H9 (cell line): Measurements from ENCODE around the gene OR51E1. TPM values are rescaled to one million over a fixed set of nuclear protein-coding genes. Genes with fewer than 3 reads are reported as not detected.

Experiments used
- DNase-seq: peaks from one replicate; pipeline ENCODE4 v3.0.0-alpha.2; 2017
- H2AFZ ChIP-seq: one replicate; pipeline ENCODE4 v1.6.1; 2013; ENCODE audit warnings: mild to moderate bottlenecking, low read length, control low read depth, moderate library complexity
- H2AK5ac ChIP-seq: 2 replicates; pipeline ENCODE4 v1.6.1; 2013; ENCODE audit warnings: low read length, control low read depth, mixed read lengths; ENCODE audit not compliant: insufficient read length
- H2BK120ac ChIP-seq: one replicate; pipeline ENCODE4 v1.6.1; 2013; ENCODE audit warnings: low read depth, mild to moderate bottlenecking, low read length, control low read depth, inconsistent platforms; ENCODE audit not compliant: poor library complexity, severe bottlenecking
- H2BK12ac ChIP-seq: 2 replicates; pipeline ENCODE4 v1.6.1; 2013; ENCODE audit warnings: low read length, control low read depth, mixed read lengths, low read depth; ENCODE audit not compliant: insufficient read length
- H2BK15ac ChIP-seq: 2 replicates; pipeline ENCODE4 v1.6.1; 2013; ENCODE audit warnings: low read depth, low read length, control low read depth
- H2BK20ac ChIP-seq: one replicate; pipeline ENCODE4 v1.6.1; 2013; ENCODE audit warnings: low read depth, mild to moderate bottlenecking, low read length, control low read depth, inconsistent platforms; ENCODE audit not compliant: poor library complexity, severe bottlenecking
- H2BK5ac ChIP-seq: 2 replicates; pipeline ENCODE4 v1.6.1; 2013; ENCODE audit warnings: low read length, control low read depth, mixed read lengths; ENCODE audit not compliant: insufficient read length
- H3K14ac ChIP-seq: 2 replicates; pipeline ENCODE4 v1.6.1; 2013; ENCODE audit warnings: low read length, control low read depth; ENCODE audit not compliant: insufficient read depth
- H3K18ac ChIP-seq: 2 replicates; pipeline ENCODE4 v1.6.1; 2013; ENCODE audit warnings: low read depth, mild to moderate bottlenecking, mixed read lengths, low read length, control low read depth; ENCODE audit not compliant: insufficient read length
- H3K23ac ChIP-seq: 2 replicates; pipeline ENCODE4 v1.6.1; 2013; ENCODE audit warnings: low read length, control low read depth, mixed read lengths, low read depth; ENCODE audit not compliant: insufficient read length
- H3K23me2 ChIP-seq: 2 replicates; pipeline ENCODE4 v1.6.1; 2013; ENCODE audit warnings: low read depth, mild to moderate bottlenecking, mixed read lengths, low read length, control low read depth; ENCODE audit not compliant: insufficient read length, poor library complexity, severe bottlenecking
- H3K27ac ChIP-seq: 2 replicates; pipeline ENCODE4 v1.5.1; 2013; ENCODE audit warnings: low read length, control low read depth, mixed read lengths, low read depth; ENCODE audit not compliant: insufficient read length
- H3K27me3 ChIP-seq: 2 replicates; pipeline ENCODE4 v1.6.1; 2013; ENCODE audit warnings: low read length, control low read depth, inconsistent platforms; ENCODE audit not compliant: insufficient read depth
- H3K4ac ChIP-seq: 2 replicates; pipeline ENCODE4 v1.6.1; 2013; ENCODE audit warnings: low read depth, mild to moderate bottlenecking, control low read depth, inconsistent platforms, low read length, moderate library complexity
- H3K4me1 ChIP-seq: 2 replicates; pipeline ENCODE4 v1.6.1; 2013; ENCODE audit warnings: low read length, control low read depth, inconsistent platforms; ENCODE audit not compliant: insufficient read depth
- H3K4me2 ChIP-seq: 2 replicates; pipeline ENCODE4 v1.6.1; 2013; ENCODE audit warnings: low read length, control low read depth, mixed read lengths; ENCODE audit not compliant: insufficient read length, insufficient read depth
- H3K56ac ChIP-seq: 2 replicates; pipeline ENCODE4 v1.6.1; 2013; ENCODE audit warnings: low read depth, mild to moderate bottlenecking, mixed read lengths, low read length, control low read depth; ENCODE audit not compliant: insufficient read length
- H3K79me1 ChIP-seq: 2 replicates; pipeline ENCODE4 v1.6.1; 2013; ENCODE audit warnings: low read depth, mild to moderate bottlenecking, moderate library complexity, low read length, control low read depth, inconsistent platforms; ENCODE audit not compliant: insufficient read depth, poor library complexity, severe bottlenecking
- H3K79me2 ChIP-seq: 2 replicates; pipeline ENCODE4 v1.6.1; 2013; ENCODE audit warnings: low read length, control low read depth, inconsistent platforms; ENCODE audit not compliant: insufficient read depth
- H3K9ac ChIP-seq: 2 replicates; pipeline ENCODE4 v1.6.1; 2013; ENCODE audit warnings: low read length, control low read depth, mixed read lengths; ENCODE audit not compliant: insufficient read length; ENCODE audit errors: extremely low read depth
- H3K9me3 ChIP-seq: one replicate; pipeline ENCODE4 v1.6.1; 2013; ENCODE audit warnings: low read depth, low read length, inconsistent platforms; ENCODE audit not compliant: control insufficient read depth
- H3T11ph ChIP-seq: one replicate; pipeline ENCODE4 v1.6.1; 2013; ENCODE audit warnings: mild to moderate bottlenecking, low read length, control low read depth, inconsistent platforms
- H4K20me1 ChIP-seq: one replicate; pipeline ENCODE4 v1.6.1; 2013; ENCODE audit not compliant: control insufficient read depth, insufficient read length, insufficient read depth
- H4K5ac ChIP-seq: 2 replicates; pipeline ENCODE4 v1.6.1; 2013; ENCODE audit warnings: low read depth, mild to moderate bottlenecking, mixed read lengths, low read length, control low read depth; ENCODE audit not compliant: insufficient read length
- H4K8ac ChIP-seq: replicated peaks from 2 replicates; pipeline ENCODE4 v1.6.1; 2013; ENCODE audit warnings: low read length, control low read depth, mixed read lengths, low read depth; ENCODE audit not compliant: insufficient read length
- H4K91ac ChIP-seq: 2 replicates; pipeline ENCODE4 v1.6.1; 2013; ENCODE audit warnings: low read depth, mild to moderate bottlenecking, moderate library complexity, mixed read lengths, low read length, control low read depth; ENCODE audit not compliant: insufficient read length
- H3K27ac Mint-ChIP-seq, 3 experiments: 2 replicates in 2 of 3; 3 replicates in 1 of 3; pipeline ENCODE4 v1.8.0; 2020 to 2021; ENCODE audit warnings: mixed read lengths in 3 of 3, mild to moderate bottlenecking in 1 of 3, moderate library complexity in 1 of 3
- H3K27me3 Mint-ChIP-seq: 2 replicates; pipeline ENCODE4 v1.8.0; 2021; ENCODE audit warnings: low read depth, mild to moderate bottlenecking, moderate library complexity, mixed read lengths
- H3K36me3 Mint-ChIP-seq, 3 experiments: 2 replicates in 2 of 3; 3 replicates in 1 of 3; pipeline ENCODE4 v1.8.0; 2020 to 2021; ENCODE audit warnings: low read depth in 3 of 3, mixed read lengths in 3 of 3; ENCODE audit not compliant: insufficient read depth in 1 of 3
- H3K4me1 Mint-ChIP-seq, 2 experiments: 2 replicates each; pipeline ENCODE4 v1.8.0; 2020; ENCODE audit warnings: mixed read lengths in 2 of 2
- H3K4me3 Mint-ChIP-seq, 2 experiments: 2 replicates in 1 of 2; 3 replicates in 1 of 2; pipeline ENCODE4 v1.8.0; 2020 to 2021; ENCODE audit warnings: mild to moderate bottlenecking in 2 of 2, mixed read lengths in 2 of 2, moderate library complexity in 1 of 2
- H3K9me3 Mint-ChIP-seq, 2 experiments: 2 replicates in 1 of 2; 3 replicates in 1 of 2; pipeline ENCODE4 v1.8.0; 2020; ENCODE audit warnings: mild to moderate bottlenecking in 2 of 2, mixed read lengths in 2 of 2, moderate library complexity in 1 of 2
- WGBS: extraction: QIAGEN DNeasy Blood & Tissue Kit; methylation state at CpG from one replicate; pipeline ENCODE4 v1.1.7; 2013; ENCODE audit warnings: missing lambda C conversion rate, low lambda C conversion rate, mixed read lengths; ENCODE audit not compliant: insufficient read length; ENCODE audit errors: extremely low coverage; 5-methylcytosine and 5-hydroxymethylcytosine counted together
- total RNA-seq: library from RNA; stranded (reverse); gene quantifications from 2 replicates; pipeline ENCODE4 v1.2.1, GENCODE V29; 2021
- TF ChIP-seq, protein P1 (sequence below): fragments of 200-600 bp; sonication (generic); conservative IDR thresholded peaks from 3 replicates; pipeline ENCODE4 v1.8.0; 2021; ENCODE audit warnings: antibody characterized with exemption, mild to moderate bottlenecking

OR51E1 gene
- total RNA-seq, 1 experiment from 2014 or later, result not detected

DNA sequence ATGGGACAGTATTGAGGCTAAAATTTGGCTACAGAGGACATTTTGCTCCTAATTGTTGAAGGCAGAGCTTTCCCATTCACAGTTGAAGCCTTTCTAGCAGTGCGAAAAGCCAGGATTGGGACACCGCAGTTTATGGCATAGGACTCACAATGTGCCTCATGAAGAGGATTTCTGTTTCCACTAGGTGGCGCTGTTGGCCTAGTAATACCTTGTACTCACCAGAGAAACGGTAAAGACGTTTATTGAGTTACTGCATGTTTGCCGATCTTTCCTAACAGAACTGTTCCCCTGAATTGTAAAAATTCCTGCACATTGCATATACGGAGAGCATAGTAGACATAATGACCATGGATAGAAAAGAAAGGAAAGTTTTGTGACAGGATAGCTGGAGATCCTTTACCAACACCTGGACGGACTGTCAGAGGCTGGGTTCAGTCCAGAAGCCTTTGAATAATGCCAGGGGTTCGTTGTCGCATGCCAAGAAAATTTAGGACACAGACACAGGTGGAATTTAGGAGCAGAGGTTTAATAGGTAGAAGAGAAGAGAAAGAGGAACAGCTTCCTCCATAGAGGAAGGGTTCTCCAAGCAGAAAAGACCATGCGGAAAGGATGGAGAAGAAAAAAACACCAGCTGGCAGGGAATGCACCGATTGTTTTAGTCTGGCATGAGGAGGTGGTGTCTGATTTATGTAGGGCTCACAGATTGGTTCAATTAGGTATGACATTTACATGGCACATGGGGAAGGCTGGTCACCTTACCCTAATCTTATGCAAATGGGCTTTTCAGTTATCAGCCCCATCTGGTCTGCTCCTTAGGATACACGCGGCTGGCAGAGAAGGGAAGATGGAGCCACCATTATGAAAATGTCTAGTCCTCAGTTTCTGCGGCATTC lies 17.3 kb upstream of the OR51E1 start:
- no peaks in the 10 kb centered on the region for H3K23me2 ChIP-seq
- no peak overlapping the region for H3K23ac ChIP-seq
- no peaks in the 10 kb centered on the region for H4K20me1 ChIP-seq
- H3K9me3 ChIP-seq, result no peaks in the 10 kb centered on the region
- H3K56ac ChIP-seq, result no peak overlapping the region
- H3K79me1 ChIP-seq, result no peaks in the 10 kb centered on the region
- Mint-ChIP-seq H3K27ac (no peak overlapping the region), H3K4me3 (no peak overlapping the region), H3K27me3 (no peaks in the 10 kb centered on the region; the same call in 1 of the 2 replicates), H3K36me3 (no peaks in the 10 kb centered on the region), H3K9me3 (no peaks in the 10 kb centered on the region; a peak in 2 of 5 replicates), H3K4me1 (peaks cover 16 to 22% of the 10 kb centered on the region in 2 experiments)
- H3K27ac ChIP-seq, result no peak overlapping the region
- H3T11ph ChIP-seq, result no peak overlapping the region
- WGBS, result no CpG with 5 or more reads among the region's 15 CpGs
- H2BK5ac ChIP-seq, result no peak overlapping the region
- no peak overlapping the region for H3K18ac ChIP-seq
- H2BK12ac ChIP-seq, result no peak overlapping the region
- H3K4me2 ChIP-seq, result no peak overlapping the region
- no peak overlapping the region for H4K91ac ChIP-seq
- H3K9ac ChIP-seq, result no peak overlapping the region
- H2BK20ac ChIP-seq, result no peak overlapping the region
- H2BK120ac ChIP-seq, result no peak overlapping the region
- TF ChIP-seq, protein P1, sequence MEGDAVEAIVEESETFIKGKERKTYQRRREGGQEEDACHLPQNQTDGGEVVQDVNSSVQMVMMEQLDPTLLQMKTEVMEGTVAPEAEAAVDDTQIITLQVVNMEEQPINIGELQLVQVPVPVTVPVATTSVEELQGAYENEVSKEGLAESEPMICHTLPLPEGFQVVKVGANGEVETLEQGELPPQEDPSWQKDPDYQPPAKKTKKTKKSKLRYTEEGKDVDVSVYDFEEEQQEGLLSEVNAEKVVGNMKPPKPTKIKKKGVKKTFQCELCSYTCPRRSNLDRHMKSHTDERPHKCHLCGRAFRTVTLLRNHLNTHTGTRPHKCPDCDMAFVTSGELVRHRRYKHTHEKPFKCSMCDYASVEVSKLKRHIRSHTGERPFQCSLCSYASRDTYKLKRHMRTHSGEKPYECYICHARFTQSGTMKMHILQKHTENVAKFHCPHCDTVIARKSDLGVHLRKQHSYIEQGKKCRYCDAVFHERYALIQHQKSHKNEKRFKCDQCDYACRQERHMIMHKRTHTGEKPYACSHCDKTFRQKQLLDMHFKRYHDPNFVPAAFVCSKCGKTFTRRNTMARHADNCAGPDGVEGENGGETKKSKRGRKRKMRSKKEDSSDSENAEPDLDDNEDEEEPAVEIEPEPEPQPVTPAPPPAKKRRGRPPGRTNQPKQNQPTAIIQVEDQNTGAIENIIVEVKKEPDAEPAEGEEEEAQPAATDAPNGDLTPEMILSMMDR, result peak; percentile 85
- H3K27me3 ChIP-seq, result no peaks in the 10 kb centered on the region
- no peaks in the 10 kb centered on the region for H3K4me1 ChIP-seq
- no peak overlapping the region for H3K4ac ChIP-seq
- no peak overlapping the region for H2BK15ac ChIP-seq
- H3K79me2 ChIP-seq, result no peaks in the 10 kb centered on the region
- H4K8ac ChIP-seq, result no peak overlapping the region
- H4K5ac ChIP-seq, result no peak overlapping the region
- H2AK5ac ChIP-seq, result no peak overlapping the region
- peak; percentile 75 for DNase-seq
- no peak overlapping the region for H2AFZ ChIP-seq
- H3K14ac ChIP-seq, result no peak overlapping the region
